GM12891 (cell line): Measurements from ENCODE around the gene DZIP1.

ENCODE experiments used
- POLR2A ChIP-seq: IDR thresholded peaks from 2 replicates; pipeline ENCODE4 v1.6.1; 2011; ENCODE audit warnings: low read depth, low read length, control low read depth
- TAF1 ChIP-seq: IDR thresholded peaks from 2 replicates; pipeline ENCODE4 v1.6.1; 2011; ENCODE audit warnings: low read depth, low read length, control low read depth

GRCh38 chr13:95644601-95645052 is at the start of gene DZIP1:
- no peak for TF ChIP-seq POLR2A
- no peak for TF ChIP-seq TAF1
